Esophagus muscularis mucosa (tissue), 4 donors: Measurements from ENCODE around the gene CCNY. TPM values are rescaled to one million over a fixed set of nuclear protein-coding genes. Genes with fewer than 3 reads are reported as not detected.
"Not testable (repeated sequence)": the region's sequence is repeated elsewhere in the genome, so short reads cannot be mapped to it uniquely, and the experiment has no call there.

Experiments used
- DNase-seq: peaks from one replicate; pipeline ENCODE4 v3.0.0-alpha.2; 2017; ENCODE audit errors: extremely low spot score
- H3K27ac ChIP-seq, 4 donors: fragments of 200-600 bp; sonication (generic); replicated peaks in 1 of 4; 1 replicate in 3 of 4; 2 replicates in 1 of 4; pipeline ENCODE4 v1.5.1; 2016 to 2019; ENCODE audit warnings: mild to moderate bottlenecking in 1 of 4
- H3K27me3 ChIP-seq, 4 donors: fragments of 200-600 bp; sonication (generic); one replicate each; pipeline versions ENCODE4 v1.5.1 to v1.6.0; 2016 to 2019
- H3K36me3 ChIP-seq, 4 donors: fragments of 200-600 bp; sonication (generic); one replicate each; pipeline ENCODE4 v1.5.1; 2016 to 2019
- H3K4me1 ChIP-seq, 4 donors: fragments of 200-600 bp; sonication (generic); one replicate each; pipeline ENCODE4 v1.5.1; 2016 to 2019
- H3K4me3 ChIP-seq, 4 donors: fragments of 200-600 bp; sonication (generic); 1 replicate in 2 of 4; 2 replicates in 2 of 4; pipeline ENCODE4 v1.5.1; 2016 to 2019; ENCODE audit warnings: mild to moderate bottlenecking in 4 of 4, moderate library complexity in 1 of 4
- H3K9me3 ChIP-seq, 4 donors: fragments of 200-600 bp; sonication (generic); 1 replicate in 3 of 4; 2 replicates in 1 of 4; pipeline ENCODE4 v1.5.1; 2016 to 2019
- EP300 ChIP-seq: sonication (generic); formaldehyde crosslinking; IDR thresholded peaks from one replicate; pipeline ENCODE4 v1.6.1; 2017; ENCODE audit warnings: antibody characterized with exemption
- POLR2A ChIP-seq: fragments of 450-650 bp; IDR thresholded peaks from one replicate; pipeline ENCODE4 v1.6.1; 2017; ENCODE audit warnings: antibody characterized with exemption, moderate library complexity, mild to moderate bottlenecking, low read depth
- POLR2AphosphoS5 ChIP-seq, 2 donors: sonication (generic); formaldehyde crosslinking; IDR thresholded peaks; one replicate each; pipeline ENCODE4 v1.6.1; 2017; ENCODE audit warnings: antibody characterized with exemption in 2 of 2
- WGBS: methylation state at CpG from one replicate; pipeline ENCODE4 v1.1.5; 2018; 5-methylcytosine and 5-hydroxymethylcytosine counted together
- intact Hi-C: fragments of 100-400 bp; cut with DNase I; formaldehyde crosslinking; loops from one replicate; pipeline ENCODE4 v1.15.1; 2023
- total RNA-seq, 4 donors: library from RNA; depleted of rRNA; stranded (reverse); fragments of >200 nt; gene quantifications; one replicate each; pipeline versions ENCODE4 v1.1.0 to v1.2.1, GENCODE V29; 2016
- TF ChIP-seq, protein P1 (sequence below), 3 experiments: fragments of 200-600 bp in 2 of 3; fragments of 450-650 bp in 1 of 3; sonication (generic) in 2 of 3; IDR thresholded peaks; one replicate each; pipeline ENCODE4 v1.5.1; 2017 to 2019; ENCODE audit warnings: antibody characterized with exemption in 3 of 3, mild to moderate bottlenecking in 2 of 3, moderate library complexity in 1 of 3

The CCNY gene
- total RNA-seq, 4 donors from 2014 or later, result 36.6 to 53.5 (median 47.0) TPM

DNA sequence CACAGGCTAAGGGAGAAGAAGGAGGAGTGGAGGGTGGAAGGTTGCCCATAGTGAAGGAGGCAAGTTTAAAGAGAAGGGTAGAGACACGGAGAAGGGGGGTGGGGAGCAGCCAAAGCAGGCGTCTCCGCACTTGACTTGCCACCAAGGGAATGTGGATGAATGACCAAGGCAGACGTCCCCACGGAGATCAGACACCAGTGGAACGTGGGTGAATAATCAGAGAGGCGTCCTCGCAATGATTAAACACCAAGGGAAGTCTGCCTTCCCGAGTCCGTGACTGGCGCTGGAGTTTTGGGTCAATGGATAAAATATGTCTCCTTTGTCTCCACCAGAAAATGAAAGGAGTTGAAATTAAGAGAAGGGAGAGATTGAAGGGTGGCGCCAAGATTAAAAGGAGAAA, 71.4 kb downstream of the CCNY start:
- H3K9me3 ChIP-seq, H3K36me3 ChIP-seq, H3K27ac ChIP-seq, DNase-seq, H3K27me3 ChIP-seq, H3K4me3 ChIP-seq, intact Hi-C loops: not testable (repeated sequence)
- peaks cover 38 to 48% (median 42%) of the 10 kb centered on the region in 4 donors for H3K4me1 ChIP-seq
- WGBS, result 90% methylated on average over 12 of the region's 12 CpGs

DNA sequence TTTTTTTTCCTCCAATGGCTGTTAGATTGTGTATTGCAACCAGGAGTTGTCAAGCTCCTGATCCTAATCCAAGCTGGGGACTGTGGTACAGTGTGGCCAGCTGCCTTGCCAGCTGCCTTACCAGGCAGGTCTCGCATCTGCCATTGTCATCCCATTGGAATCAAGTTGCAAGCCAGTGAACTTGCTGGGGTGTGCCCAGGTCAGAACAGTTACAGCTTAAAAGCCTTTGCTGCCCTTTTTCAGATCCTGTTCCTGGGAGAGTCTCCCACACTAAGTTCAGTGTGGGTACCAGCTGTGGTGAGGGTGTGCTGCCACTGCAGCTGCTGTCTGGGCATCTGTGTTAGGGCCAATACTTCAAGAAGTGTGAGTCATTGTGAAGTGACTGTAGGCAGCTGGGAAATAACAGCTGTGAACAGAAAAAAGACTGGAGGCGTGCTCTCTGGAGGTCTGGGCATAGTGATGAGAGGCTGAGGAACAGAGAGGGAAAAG, 72.8 kb downstream of the CCNY start:
- intact Hi-C loops, result no loop called here
- Histone ChIP-seq H3K36me3 (no peaks in the 10 kb centered on the region), H3K27ac (peak overlapping the region in 2 of 4 donors; percentile 13 to 34), H3K9me3 (no peaks in the 10 kb centered on the region), H3K4me3 (no peak overlapping the region), H3K27me3 (no peaks in the 10 kb centered on the region), H3K4me1 (peaks cover 39 to 61% (median 51%) of the 10 kb centered on the region in 4 donors)
- WGBS, result 63% methylated on average over 2 of the region's 2 CpGs
- TF ChIP-seq, protein P1, sequence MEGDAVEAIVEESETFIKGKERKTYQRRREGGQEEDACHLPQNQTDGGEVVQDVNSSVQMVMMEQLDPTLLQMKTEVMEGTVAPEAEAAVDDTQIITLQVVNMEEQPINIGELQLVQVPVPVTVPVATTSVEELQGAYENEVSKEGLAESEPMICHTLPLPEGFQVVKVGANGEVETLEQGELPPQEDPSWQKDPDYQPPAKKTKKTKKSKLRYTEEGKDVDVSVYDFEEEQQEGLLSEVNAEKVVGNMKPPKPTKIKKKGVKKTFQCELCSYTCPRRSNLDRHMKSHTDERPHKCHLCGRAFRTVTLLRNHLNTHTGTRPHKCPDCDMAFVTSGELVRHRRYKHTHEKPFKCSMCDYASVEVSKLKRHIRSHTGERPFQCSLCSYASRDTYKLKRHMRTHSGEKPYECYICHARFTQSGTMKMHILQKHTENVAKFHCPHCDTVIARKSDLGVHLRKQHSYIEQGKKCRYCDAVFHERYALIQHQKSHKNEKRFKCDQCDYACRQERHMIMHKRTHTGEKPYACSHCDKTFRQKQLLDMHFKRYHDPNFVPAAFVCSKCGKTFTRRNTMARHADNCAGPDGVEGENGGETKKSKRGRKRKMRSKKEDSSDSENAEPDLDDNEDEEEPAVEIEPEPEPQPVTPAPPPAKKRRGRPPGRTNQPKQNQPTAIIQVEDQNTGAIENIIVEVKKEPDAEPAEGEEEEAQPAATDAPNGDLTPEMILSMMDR (IDR thresholded peaks at IDR 0.05), result no peak
- TF ChIP-seq POLR2A (no peak), POLR2AphosphoS5 (IDR thresholded peaks at IDR 0.05) (peak in 1 of 2 donors; percentile 50)
- DNase-seq, result no peak

DNA sequence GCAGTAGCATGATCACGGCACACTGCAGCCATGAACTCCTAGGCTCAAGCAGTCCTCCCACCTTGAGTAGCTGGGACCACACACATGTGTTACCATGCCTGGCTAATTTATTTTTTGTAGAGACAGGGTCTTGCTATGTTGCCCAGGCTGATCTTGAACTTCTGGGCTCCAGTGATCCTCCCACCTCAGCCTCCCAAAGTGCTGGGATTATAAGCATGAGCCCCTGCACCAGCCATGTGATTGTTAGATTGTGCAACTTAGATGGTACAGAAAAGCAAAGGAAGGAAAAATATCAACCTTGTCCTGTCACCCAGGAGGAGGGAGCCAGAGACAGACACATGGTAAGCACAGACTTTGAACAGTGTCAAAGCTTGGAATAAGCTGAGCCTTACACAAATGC, 73.5 kb downstream of the CCNY start:
- Histone ChIP-seq H3K36me3 (no peaks in the 10 kb centered on the region), H3K27ac (no peak overlapping the region), H3K9me3 (no peaks in the 10 kb centered on the region), H3K4me1 (peaks cover 32 to 57% (median 48%) of the 10 kb centered on the region in 4 donors), H3K27me3 (no peaks in the 10 kb centered on the region), H3K4me3 (no peak overlapping the region)
- WGBS, result 78% methylated on average over 1 of the region's 1 CpG
- no peak for DNase-seq
- intact Hi-C loops, result no loop called here
- TF ChIP-seq POLR2AphosphoS5 (IDR thresholded peaks at IDR 0.05) (no peak), POLR2A (no peak), EP300 (no peak)
- TF ChIP-seq, protein P1 (IDR thresholded peaks at IDR 0.05), result no peak

DNA sequence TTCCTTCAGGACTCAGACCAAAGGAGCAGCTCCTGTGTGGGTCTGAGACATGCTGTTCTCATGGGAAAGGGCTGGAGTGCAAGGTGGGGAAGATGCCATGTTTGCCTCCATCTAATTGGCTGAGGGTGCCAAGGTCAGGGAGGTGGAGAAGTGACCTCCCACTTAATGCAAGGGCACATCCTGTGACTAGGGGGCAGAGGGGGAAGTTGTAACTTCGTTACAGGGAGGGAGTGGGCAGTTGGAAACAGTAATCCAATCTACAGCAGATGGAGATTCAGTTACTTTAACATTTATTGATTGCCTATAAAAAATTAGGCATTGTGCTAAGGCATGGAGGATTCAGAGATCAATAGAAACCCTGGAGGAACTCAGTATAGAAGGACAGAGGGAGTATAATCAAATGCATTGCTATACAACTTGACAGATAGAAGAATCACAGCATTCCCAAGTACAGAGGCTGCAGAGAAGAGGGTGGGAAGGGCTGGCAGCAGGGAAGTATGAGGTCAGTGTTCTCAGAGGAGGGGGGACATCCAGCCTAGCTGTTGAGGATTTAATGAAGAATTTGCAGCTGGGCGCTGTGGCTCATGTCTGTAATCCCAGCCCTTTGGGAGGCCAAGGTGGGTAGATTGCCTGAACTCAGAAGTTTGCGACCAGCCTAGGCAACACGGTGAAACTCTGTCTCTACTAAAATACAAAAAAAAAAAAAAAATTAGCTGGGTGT, 75.9 kb downstream of the CCNY start:
- H3K4me1 ChIP-seq, result peaks cover 50 to 67% (median 64%) of the 10 kb centered on the region in 4 donors
- H3K27me3 ChIP-seq, result no peaks in the 10 kb centered on the region
- no peak overlapping the region for H3K27ac ChIP-seq
- TF ChIP-seq POLR2A (no peak), POLR2AphosphoS5 (IDR thresholded peaks at IDR 0.05) (no peak), EP300 (no peak)
- TF ChIP-seq, protein P1 (IDR thresholded peaks at IDR 0.05), result no peak
- no peaks in the 10 kb centered on the region for H3K9me3 ChIP-seq
- no peaks in the 10 kb centered on the region for H3K36me3 ChIP-seq
- intact Hi-C loops, result no loop called here
- 66% methylated on average over 4 of the region's 4 CpGs for WGBS
- DNase-seq, result no peak
- H3K4me3 ChIP-seq, result no peak overlapping the region

DNA sequence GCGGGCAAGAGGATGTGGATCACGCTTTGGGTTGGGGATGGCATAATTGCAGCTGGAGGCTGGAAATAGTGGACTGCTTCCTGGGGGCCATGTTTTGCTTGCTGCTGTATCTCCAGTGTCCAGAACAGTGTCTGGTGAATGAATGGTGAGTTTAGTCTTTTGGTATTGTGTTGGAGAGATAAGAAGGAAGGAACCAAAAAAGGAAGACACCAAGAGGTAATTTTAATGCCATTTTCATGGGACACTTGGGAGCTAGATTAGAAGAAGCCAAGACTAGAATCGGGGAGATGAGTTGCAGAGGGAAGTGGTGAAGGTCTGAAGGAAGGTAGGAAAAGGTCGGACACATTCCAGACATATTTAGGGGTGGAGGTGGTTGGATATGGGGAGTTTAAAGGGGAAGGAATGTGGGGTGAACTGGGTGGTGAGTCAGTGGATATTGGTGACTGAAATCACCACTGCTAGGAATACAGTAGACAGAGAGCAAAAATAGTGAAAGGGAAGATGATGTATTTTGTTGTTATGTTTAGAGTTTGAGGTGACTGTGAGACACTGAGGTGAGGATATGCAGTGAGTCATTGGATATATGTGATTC, 76.7 kb downstream of the CCNY start:
- H3K36me3 ChIP-seq, result no peaks in the 10 kb centered on the region
- peaks cover 58 to 76% (median 71%) of the 10 kb centered on the region in 4 donors for H3K4me1 ChIP-seq
- intact Hi-C loops, result no loop called here
- DNase-seq, result no peak
- H3K4me3 ChIP-seq, result no peak overlapping the region
- H3K27me3 ChIP-seq, result no peaks in the 10 kb centered on the region
- WGBS, result 87% methylated on average over 4 of the region's 4 CpGs
- no peaks in the 10 kb centered on the region for H3K9me3 ChIP-seq
- no peak for TF ChIP-seq POLR2AphosphoS5 (IDR thresholded peaks at IDR 0.05)
- H3K27ac ChIP-seq, result no peak overlapping the region
